Measurements from ENCODE around the gene APOBEC2. TPM values are rescaled to one million over a fixed set of nuclear protein-coding genes. Genes with fewer than 3 reads are reported as not detected.

Gene APOBEC2
- polyA plus RNA-seq, 6 donors from 2014 or later = 0.64 to 1.0 (median 0.85) TPM; not detected in 1

- Mint-ChIP-seq H3K27ac (peak overlapping the region in 3 of 6 donors; percentile 16 to 83 (median 37)), H3K4me1 (peaks cover 15 to 25% (median 23%) of the 10 kb centered on the region in 3 donors), H3K4me3 (no peak overlapping the region), H3K9me3 (peaks cover 0 to 3% (median 0%) of the 10 kb centered on the region in 7 donors), H3K36me3 (peaks cover 0 to 4% of the 10 kb centered on the region in 2 donors), H3K27me3 (no peaks in the 10 kb centered on the region)
- no peak for ATAC-seq (ENCODE audit: low read depth in 2 of 2)
- no peak for DNase-seq
Measured at GRCh38 chr6:41054511-41054910, 1.5 kb downstream of the APOBEC2 start.

GRCh38 chr6:41055149-41055548, 2.1 kb downstream of the APOBEC2 start:
- Mint-ChIP-seq H3K27me3 (no peaks in the 10 kb centered on the region), H3K4me1 (peaks cover 15 to 25% (median 23%) of the 10 kb centered on the region in 3 donors), H3K9me3 (peaks cover 0 to 3% (median 0%) of the 10 kb centered on the region in 7 donors), H3K36me3 (no peaks in the 10 kb centered on the region), H3K4me3 (peak overlapping the region in 2 of 8 donors; percentile 54 to 65), H3K27ac (peak overlapping the region in 3 of 6 donors; percentile 37 to 66 (median 55))
- DNase-seq (no peak), ATAC-seq (ENCODE audit: low read depth in 2 of 2) (no peak)

GRCh38 chr6:41056768-41057490, 3.9 kb downstream of the APOBEC2 start:
- Mint-ChIP-seq H3K36me3 (no peaks in the 10 kb centered on the region), H3K27ac (no peak overlapping the region), H3K4me1 (peaks cover 8 to 15% (median 13%) of the 10 kb centered on the region in 3 donors), H3K9me3 (peaks cover 0 to under 1% (median 0%) of the 10 kb centered on the region in 7 donors), H3K27me3 (no peaks in the 10 kb centered on the region), H3K4me3 (no peak overlapping the region)
- ATAC-seq (ENCODE audit: low read depth in 2 of 2) (no peak), DNase-seq (no peak)

- no peak for ATAC-seq (ENCODE audit: low read depth in 2 of 2)
- no peak overlapping the region for H3K27ac Mint-ChIP-seq
- peaks cover 0 to 7% of the 10 kb centered on the region in 2 donors for H3K36me3 Mint-ChIP-seq
Measured at GRCh38 chr6:41058783-41059181, 5.8 kb downstream of the APOBEC2 start.

GRCh38 chr6:41059556-41059955, 6.6 kb downstream of the APOBEC2 start:
- no peaks in the 10 kb centered on the region for H3K9me3 Mint-ChIP-seq
- peaks cover 0 to 7% of the 10 kb centered on the region in 2 donors for H3K36me3 Mint-ChIP-seq
- H3K4me3 Mint-ChIP-seq = no peak overlapping the region
- H3K27me3 Mint-ChIP-seq = no peaks in the 10 kb centered on the region
- no peak for ATAC-seq (ENCODE audit: low read depth in 2 of 2)
- no peak for DNase-seq
- H3K4me1 Mint-ChIP-seq = peaks cover 0 to 6% (median 0%) of the 10 kb centered on the region in 3 donors
- peak overlapping the region in 2 of 6 donors; percentile 3 to 42 for H3K27ac Mint-ChIP-seq

More at GRCh38 chr6:41058783-41059181, 5.8 kb downstream of the APOBEC2 start:
- Mint-ChIP-seq H3K4me1 (peaks cover 0 to 6% (median 0%) of the 10 kb centered on the region in 3 donors), H3K4me3 (no peak overlapping the region), H3K9me3 (no peaks in the 10 kb centered on the region), H3K27me3 (no peaks in the 10 kb centered on the region)
- DNase-seq = no peak

GRCh38 chr6:41061196-41061726, 8.3 kb downstream of the APOBEC2 start:
- H3K36me3 Mint-ChIP-seq = peaks cover 0 to 7% of the 10 kb centered on the region in 2 donors
- no peaks in the 10 kb centered on the region for H3K4me1 Mint-ChIP-seq
- no peaks in the 10 kb centered on the region for H3K9me3 Mint-ChIP-seq
- no peak overlapping the region for H3K27ac Mint-ChIP-seq
- H3K4me3 Mint-ChIP-seq = no peak overlapping the region
- H3K27me3 Mint-ChIP-seq = no peaks in the 10 kb centered on the region
- ATAC-seq (ENCODE audit: low read depth in 2 of 2) = no peak
- DNase-seq = no peak

GRCh38 chr6:41062056-41062455, 9.1 kb downstream of the APOBEC2 start:
- no peaks in the 10 kb centered on the region for H3K27me3 Mint-ChIP-seq
- no peaks in the 10 kb centered on the region for H3K9me3 Mint-ChIP-seq
- no peak overlapping the region for H3K27ac Mint-ChIP-seq
- peaks cover 5 to 6% (median 6%) of the 10 kb centered on the region in 3 donors for H3K4me1 Mint-ChIP-seq
- peaks cover 7 to 10% of the 10 kb centered on the region in 2 donors for H3K36me3 Mint-ChIP-seq
- ATAC-seq (ENCODE audit: low read depth in 2 of 2) (no peak), DNase-seq (no peak)
- H3K4me3 Mint-ChIP-seq = no peak overlapping the region

- Mint-ChIP-seq H3K9me3 (no peaks in the 10 kb centered on the region), H3K27me3 (no peaks in the 10 kb centered on the region), H3K4me1 (peaks cover 6 to 8% (median 6%) of the 10 kb centered on the region in 3 donors), H3K27ac (no peak overlapping the region), H3K4me3 (no peak overlapping the region), H3K36me3 (peaks cover 10 to 17% of the 10 kb centered on the region in 2 donors)
- ATAC-seq (ENCODE audit: low read depth in 2 of 2) (no peak), DNase-seq (no peak)
Measured at GRCh38 chr6:41063884-41064285, 10.9 kb downstream of the APOBEC2 start.

GRCh38 chr6:41064841-41065240, 11.8 kb downstream of the APOBEC2 start:
- no peak for DNase-seq
- H3K27ac Mint-ChIP-seq = no peak overlapping the region
- peaks cover 10 to 17% of the 10 kb centered on the region in 2 donors for H3K36me3 Mint-ChIP-seq
- H3K4me3 Mint-ChIP-seq = no peak overlapping the region
- no peaks in the 10 kb centered on the region for H3K27me3 Mint-ChIP-seq
- no peak for ATAC-seq (ENCODE audit: low read depth in 2 of 2)
- no peaks in the 10 kb centered on the region for H3K9me3 Mint-ChIP-seq
- peaks cover 6 to 11% (median 8%) of the 10 kb centered on the region in 3 donors for H3K4me1 Mint-ChIP-seq

GRCh38 chr6:41065550-41066026, 12.6 kb downstream of the APOBEC2 start:
- Mint-ChIP-seq H3K4me3 (no peak overlapping the region), H3K4me1 (peaks cover 8 to 15% (median 10%) of the 10 kb centered on the region in 3 donors), H3K27ac (no peak overlapping the region), H3K9me3 (no peaks in the 10 kb centered on the region), H3K27me3 (no peaks in the 10 kb centered on the region), H3K36me3 (peaks cover 10 to 17% of the 10 kb centered on the region in 2 donors)
- ATAC-seq (ENCODE audit: low read depth in 2 of 2) = no peak
- no peak for DNase-seq

GRCh38 chr6:41066867-41067304, 13.9 kb downstream of the APOBEC2 start:
- DNase-seq = peak; percentile 50
- H3K9me3 Mint-ChIP-seq = no peaks in the 10 kb centered on the region
- H3K4me3 Mint-ChIP-seq = peak overlapping the region in 2 of 8 donors; percentile 14 to 60
- no peak for ATAC-seq (ENCODE audit: low read depth in 2 of 2)
- H3K4me1 Mint-ChIP-seq = peaks cover 15 to 26% (median 23%) of the 10 kb centered on the region in 3 donors
- H3K27ac Mint-ChIP-seq = peak overlapping the region in 2 of 6 donors; percentile 71 to 79
- H3K27me3 Mint-ChIP-seq = no peaks in the 10 kb centered on the region
- H3K36me3 Mint-ChIP-seq = peaks cover 10 to 17% of the 10 kb centered on the region in 2 donors

- H3K36me3 Mint-ChIP-seq = peaks cover 4 to 15% of the 10 kb centered on the region in 2 donors
- no peak for DNase-seq
- no peaks in the 10 kb centered on the region for H3K9me3 Mint-ChIP-seq
- H3K4me1 Mint-ChIP-seq = peaks cover 36 to 54% (median 50%) of the 10 kb centered on the region in 3 donors
- no peaks in the 10 kb centered on the region for H3K27me3 Mint-ChIP-seq
- peak; percentile 6 to 11 for ATAC-seq (ENCODE audit: low read depth in 2 of 2)
- H3K4me3 Mint-ChIP-seq = peak overlapping the region; percentile 91 to 99 (median 98)
- peak overlapping the region; percentile 97 to 98 (median 98) for H3K27ac Mint-ChIP-seq
Measured at GRCh38 chr6:41071501-41071922, 18.5 kb downstream of the APOBEC2 start.

- Mint-ChIP-seq H3K4me1 (peaks cover 32 to 51% (median 44%) of the 10 kb centered on the region in 3 donors), H3K9me3 (no peaks in the 10 kb centered on the region), H3K27ac (peak within 1 kb of the TSS; percentile 97 to 98 (median 98)), H3K36me3 (peaks cover 0 to 9% of the 10 kb centered on the region in 2 donors), H3K27me3 (no peaks in the 10 kb centered on the region), H3K4me3 (peak within 1 kb of the TSS; percentile 91 to 99 (median 98))
- peak; percentile 99 for DNase-seq
- peak; percentile 68 to 74 for ATAC-seq (ENCODE audit: low read depth in 2 of 2)
Measured at GRCh38 chr6:41071923-41072835, 19.2 kb downstream of the APOBEC2 start, which contains the start of gene OARD1. Gene OARD1, minus strand, starts transcription at chr6:41072356. Its CDS starts 722 bp downstream, at chr6:41071634.
